CMK (cell line): ENCODE measurements around the gene MFAP3L.
"Not testable (repeated sequence)": the region's sequence is repeated elsewhere in the genome, so short reads cannot be mapped to it uniquely, and the experiment has no call there.

ENCODE experiments used
- DNase-seq: peaks from one replicate; pipeline ENCODE4 v3.0.0-alpha.2; 2010; ENCODE audit warnings: low read depth

MFAP3L gene

GRCh38 chr4:170026253-170027021 is at the start of gene MFAP3L:
Gene MFAP3L (minus strand): TSS chr4:170026395. CDS start chr4:170005877, 20,518 bp downstream.
- peak; percentile 58 for DNase-seq

GRCh38 chr4:170071196-170071595 is 45.0 kb upstream of the MFAP3L start:
- DNase-seq: no peak

GRCh38 chr4:170068438-170069128 is 42.4 kb upstream of the MFAP3L start:
- DNase-seq: no peak

- DNase-seq: no peak
Observed at GRCh38 chr4:170059421-170059820, 33.2 kb upstream of the MFAP3L start.

- DNase-seq: no peak
Observed at GRCh38 chr4:170058826-170059225, 32.6 kb upstream of the MFAP3L start.

- DNase-seq: no peak
Observed at GRCh38 chr4:170057866-170058265, 31.7 kb upstream of the MFAP3L start.

- DNase-seq: no peak
Observed at GRCh38 chr4:170052919-170053318, 26.7 kb upstream of the MFAP3L start.

- DNase-seq: no peak
Observed at GRCh38 chr4:170051402-170051801, 25.2 kb upstream of the MFAP3L start.

- no peak for DNase-seq
Observed at GRCh38 chr4:170049766-170050165, 23.6 kb upstream of the MFAP3L start.

GRCh38 chr4:170047771-170048354 is 21.7 kb upstream of the MFAP3L start:
- peak; percentile 2 for DNase-seq

GRCh38 chr4:170046156-170046555 is 20.0 kb upstream of the MFAP3L start:
- not testable (repeated sequence) for DNase-seq

GRCh38 chr4:170040031-170040680 is 14.0 kb upstream of the MFAP3L start:
- no peak for DNase-seq

GRCh38 chr4:170038769-170039168 is 12.6 kb upstream of the MFAP3L start:
- no peak for DNase-seq

GRCh38 chr4:170038232-170038631 is 12.0 kb upstream of the MFAP3L start:
- no peak for DNase-seq

GRCh38 chr4:170037481-170037880 is 11.3 kb upstream of the MFAP3L start:
- DNase-seq: no peak

- DNase-seq: no peak
Observed at GRCh38 chr4:170035845-170036244, 9.7 kb upstream of the MFAP3L start.

GRCh38 chr4:170035231-170035630 is 9.0 kb upstream of the MFAP3L start:
- DNase-seq: no peak

GRCh38 chr4:170033999-170034398 is 7.8 kb upstream of the MFAP3L start:
- no peak for DNase-seq

- no peak for DNase-seq
Observed at GRCh38 chr4:170030121-170030520, 3.9 kb upstream of the MFAP3L start.

- DNase-seq: peak; percentile 91
Observed at GRCh38 chr4:170027181-170027829, 1.1 kb upstream of the MFAP3L start.

- DNase-seq: no peak
Observed at GRCh38 chr4:170025523-170026252, 507 bp downstream of the MFAP3L start.
